ENCODE measurements around the gene TMEM184A.

TMEM184A gene

DNA sequence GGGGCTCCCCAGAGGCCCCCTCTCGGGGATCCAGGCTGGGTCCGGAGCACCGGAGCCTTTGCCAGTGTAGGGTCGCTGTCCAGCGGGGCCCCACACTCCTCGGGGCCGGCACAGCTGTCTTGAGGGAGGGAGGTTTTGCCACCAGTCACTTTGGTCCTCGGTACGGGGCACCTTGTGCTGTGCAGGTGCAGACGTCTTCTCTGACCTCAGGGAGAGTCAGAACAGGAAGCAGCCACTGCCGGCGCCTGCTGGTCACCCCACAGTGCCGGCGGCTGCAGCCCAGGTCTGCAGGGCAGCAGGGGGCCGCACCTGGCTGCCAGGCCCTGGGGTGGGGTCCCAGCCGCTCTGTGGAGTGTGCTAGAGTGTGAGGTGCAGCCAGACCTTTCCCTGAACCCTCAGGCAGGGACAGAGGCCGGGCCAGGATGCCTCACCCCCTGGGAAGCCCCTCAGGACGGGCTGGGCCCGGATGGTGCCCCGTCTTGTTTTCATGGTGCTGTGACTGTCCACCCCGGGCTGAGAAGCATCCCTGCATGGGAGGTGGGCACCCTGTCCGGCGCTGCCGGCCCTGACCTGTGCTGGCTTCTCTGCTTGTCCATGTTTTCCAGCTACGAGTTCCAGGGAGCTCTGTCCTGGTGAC, 17.3 kb downstream of the TMEM184A start:
- no peak for DNase-seq

DNA sequence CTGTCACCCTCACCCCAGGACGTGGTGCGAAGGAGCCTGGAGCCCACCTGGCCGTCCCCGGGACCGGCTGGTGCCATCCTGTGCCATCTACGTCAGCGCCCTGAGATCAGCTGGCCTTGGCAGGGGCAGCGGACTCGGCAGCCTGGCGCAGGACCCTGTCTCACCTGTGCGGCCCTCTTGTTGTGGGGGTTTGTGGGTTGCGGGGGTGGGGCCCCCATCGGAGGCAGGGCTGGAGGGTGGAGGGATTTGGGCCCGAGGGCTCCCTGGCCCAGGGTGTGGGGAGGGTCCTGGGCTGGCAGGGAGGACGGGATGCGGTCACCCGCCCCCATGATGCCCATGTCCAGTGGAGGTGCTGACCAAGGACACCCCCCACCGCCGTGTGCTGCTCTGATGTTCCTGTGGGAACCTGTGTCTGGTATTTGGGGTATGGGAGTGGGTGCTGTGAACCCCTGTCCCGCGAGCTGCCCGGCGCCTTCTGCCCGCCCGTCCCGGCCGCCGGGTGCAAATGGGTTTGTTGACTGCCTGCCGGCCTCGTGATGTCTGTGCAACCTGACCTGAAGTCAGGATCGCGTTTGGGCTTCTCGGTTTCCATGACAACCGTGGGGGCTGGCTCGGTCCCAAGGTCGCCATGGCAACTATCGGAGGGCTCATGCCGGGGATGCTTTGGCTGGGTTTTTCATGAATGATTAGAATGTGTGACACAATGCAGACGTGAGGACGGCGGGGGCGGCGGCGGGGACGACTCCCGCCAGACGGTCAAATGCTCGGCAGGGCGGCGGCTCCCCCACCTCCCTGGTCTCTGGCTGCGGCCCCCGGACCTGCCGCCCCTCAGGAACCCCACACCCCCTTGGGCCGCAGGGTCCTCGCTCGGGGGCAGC, 18.2 kb downstream of the TMEM184A start:
- no peak for DNase-seq

DNA sequence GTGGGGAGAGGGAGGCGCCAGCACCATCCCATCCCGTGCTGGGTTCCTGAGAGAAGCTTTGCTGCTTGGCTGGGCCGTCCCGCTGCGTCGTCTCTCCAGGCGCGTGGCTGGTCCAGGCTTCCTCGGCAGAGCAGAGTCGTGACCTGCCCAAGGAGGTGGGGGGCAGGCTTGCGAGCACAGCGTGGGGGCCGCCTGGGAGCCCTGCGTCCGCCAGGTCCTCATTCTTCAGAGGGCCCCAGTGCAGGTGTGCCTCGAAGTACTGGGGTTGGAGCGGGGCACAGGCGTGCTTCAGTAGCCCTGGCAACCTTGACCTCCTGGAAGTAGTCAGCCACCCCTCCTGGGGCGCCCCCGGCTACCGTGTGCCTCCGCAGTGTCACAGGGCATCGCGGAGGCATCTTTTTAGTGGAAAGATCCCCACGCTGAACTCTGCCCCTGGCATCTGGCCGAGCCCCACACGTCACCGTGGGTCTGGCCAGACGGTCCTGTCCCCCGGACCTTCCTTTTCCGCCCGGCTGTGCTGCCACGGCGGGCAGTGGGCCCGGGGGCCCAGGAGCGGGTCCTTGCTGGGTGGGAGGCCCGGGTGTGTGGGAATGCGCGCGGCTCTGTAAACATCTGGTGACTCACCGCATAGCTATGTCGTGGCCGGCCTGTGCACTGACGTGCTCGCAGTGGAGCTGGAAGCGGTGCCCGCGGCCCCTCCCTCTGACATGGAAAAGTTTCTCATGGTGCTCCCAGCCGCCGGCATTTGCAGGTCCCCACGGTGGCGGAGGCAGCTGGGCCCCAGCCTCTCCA, 19.1 kb downstream of the TMEM184A start:
- DNase-seq = no peak

DNA sequence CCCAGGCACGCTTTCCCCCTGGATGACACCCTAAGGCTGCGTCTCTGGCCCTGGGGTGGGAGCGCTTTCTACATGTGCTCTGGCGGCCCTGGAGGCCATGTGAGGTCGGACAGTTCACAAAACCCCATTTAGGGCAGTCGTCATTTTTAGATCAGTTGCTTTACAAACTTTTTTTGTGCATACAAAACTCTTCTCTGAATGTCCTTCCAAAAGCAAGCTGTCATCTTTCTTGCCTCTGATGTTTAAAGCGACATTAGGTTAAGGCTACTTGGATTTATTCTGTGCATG, 19.6 kb downstream of the TMEM184A start:
- DNase-seq = no peak

DNA sequence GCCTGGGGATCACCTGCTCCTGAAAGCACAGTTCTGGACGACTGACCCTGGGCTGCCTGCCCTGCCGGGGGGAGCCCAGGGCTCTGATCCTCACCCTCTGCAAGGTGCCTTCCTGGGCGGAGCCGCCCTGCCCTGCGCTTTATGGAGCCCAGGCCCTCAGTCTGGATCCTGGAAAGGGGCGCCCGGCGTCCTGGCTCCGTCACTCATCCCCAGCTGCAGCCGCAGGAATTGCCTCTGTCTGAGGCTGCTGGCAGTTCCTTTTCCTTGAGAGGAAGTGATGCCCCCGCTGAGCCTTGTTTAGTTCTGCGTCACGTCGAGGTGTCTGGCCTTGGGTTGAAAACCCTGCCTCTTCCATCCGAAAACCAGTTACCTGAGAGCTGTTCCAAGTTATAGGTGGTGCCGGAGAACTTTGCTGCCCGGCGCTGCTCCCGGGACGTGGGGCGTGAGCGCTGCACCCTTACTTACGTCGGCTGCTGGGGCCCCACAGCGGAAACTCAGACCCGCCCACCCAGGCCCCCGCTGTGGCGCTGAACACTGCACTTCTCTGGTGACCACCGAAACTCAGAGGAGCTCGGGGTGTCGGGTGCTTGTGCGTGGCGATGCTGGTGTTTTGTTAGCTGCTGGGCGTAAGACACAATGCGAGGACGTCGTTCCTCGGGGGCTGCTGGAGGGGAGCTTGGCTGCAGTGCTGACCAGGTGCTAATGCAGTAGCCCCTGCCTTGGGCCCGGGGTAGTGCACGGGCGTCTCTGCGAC, 20.1 kb downstream of the TMEM184A start:
- no peak for DNase-seq

DNA sequence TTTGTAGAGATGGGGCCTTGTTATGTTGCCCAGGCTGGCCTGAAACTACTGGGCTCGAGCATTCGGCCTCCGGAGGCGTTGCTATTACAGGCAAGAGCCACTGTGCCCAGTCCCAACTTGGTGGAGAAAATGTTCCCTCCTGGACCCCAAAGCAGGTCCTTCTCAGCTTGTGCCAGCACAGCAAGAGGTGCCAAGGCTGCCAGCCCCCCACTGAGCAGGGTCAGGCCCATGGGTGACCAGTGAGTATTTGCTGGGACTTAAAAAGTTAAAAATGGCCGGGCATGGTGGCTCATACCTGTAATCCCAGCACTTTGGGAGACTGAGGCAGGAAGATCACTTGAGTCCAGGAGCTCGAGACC, 20.9 kb downstream of the TMEM184A start:
- no peak for DNase-seq

DNA sequence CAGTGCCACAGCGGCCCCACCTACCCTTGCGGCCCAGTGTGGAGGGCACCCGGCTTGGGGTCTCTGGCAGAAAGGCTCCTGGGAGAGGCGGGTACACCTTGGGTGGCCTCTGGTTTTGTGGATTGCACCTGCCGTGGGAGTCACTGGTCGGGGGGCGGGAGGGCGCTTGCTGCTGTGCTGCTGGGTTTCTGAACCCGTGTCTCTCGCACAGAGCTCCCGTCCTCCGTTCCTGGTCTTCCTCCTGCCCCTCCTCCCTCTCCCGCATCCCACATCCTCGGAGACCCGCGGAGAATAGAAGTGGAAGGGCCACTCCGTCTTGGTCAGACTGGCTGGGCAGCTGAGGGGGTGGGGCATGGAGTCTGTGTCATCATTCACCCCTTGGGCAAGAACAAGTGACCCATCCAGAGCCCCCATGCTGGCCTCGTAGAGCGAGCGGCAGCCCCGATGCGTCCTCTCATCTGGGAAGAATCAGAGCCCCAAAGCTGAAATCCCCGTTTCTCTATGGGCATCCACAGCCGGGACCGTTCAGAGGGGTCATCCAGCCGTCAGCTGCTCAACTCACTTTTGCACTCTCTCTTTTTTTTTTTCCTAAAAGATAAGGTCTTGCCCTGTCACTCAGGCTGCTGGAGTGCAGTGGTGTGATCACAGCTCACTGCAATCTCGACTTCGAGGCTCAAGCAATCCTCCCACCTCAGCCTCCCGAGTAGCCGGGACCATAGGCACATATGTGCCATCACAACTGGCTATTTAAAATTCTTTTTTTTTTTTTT, 21.5 kb downstream of the TMEM184A start:
- DNase-seq = no peak

DNA sequence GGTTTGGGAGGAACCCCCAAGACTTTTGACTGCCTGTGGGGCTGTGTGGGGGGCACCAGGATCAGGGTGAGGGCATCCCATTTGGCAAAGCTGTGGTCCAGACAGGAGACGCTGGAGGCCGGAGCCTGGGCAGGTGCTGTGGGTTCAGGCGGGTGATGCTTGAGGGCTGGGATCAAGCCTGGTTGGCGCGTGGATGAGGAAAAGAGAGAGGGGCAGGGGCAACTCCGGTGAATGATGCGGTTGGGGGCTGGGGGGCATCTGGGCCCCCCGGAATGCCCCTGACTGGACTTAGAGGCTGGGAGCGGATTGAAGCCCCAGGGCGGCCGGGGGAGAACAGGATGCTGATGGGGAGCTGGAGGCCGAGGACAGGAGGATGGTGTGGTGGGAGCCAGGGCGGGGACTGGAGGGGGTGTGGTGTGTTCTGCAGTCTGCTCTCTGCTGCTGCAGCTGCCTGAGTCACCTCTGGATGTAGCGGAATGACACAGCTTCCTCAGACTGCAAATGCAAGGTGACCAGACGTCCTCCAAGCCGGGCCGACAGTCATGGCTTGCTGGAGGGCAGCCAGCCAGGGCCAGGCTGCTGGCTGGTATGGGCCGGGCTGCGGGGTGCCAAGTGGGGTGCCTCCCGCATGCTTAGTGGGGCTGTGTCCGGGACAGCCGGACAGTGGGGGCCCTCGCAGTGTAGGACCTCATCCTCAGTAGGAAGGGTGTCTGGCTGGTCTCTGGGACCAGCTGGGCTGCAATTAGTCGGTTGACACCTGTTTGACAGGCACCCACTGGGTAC, 22.3 kb downstream of the TMEM184A start:
- DNase-seq = no peak

DNA sequence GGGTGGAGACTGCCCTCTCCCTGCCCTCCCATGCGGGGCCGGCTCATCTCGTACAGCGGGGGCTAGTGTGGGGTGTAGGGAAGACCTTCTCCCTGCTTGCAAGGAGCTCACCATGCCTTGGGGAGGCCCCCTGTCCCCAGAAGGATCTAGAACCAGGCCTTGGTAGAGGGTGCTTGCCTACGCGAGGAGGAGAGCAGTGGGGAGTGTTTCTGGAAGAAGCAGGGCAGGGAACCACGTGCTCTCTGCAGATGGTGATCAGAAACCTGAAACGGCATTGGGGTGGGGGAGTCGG, 22.8 kb downstream of the TMEM184A start:
- DNase-seq = no peak

DNA sequence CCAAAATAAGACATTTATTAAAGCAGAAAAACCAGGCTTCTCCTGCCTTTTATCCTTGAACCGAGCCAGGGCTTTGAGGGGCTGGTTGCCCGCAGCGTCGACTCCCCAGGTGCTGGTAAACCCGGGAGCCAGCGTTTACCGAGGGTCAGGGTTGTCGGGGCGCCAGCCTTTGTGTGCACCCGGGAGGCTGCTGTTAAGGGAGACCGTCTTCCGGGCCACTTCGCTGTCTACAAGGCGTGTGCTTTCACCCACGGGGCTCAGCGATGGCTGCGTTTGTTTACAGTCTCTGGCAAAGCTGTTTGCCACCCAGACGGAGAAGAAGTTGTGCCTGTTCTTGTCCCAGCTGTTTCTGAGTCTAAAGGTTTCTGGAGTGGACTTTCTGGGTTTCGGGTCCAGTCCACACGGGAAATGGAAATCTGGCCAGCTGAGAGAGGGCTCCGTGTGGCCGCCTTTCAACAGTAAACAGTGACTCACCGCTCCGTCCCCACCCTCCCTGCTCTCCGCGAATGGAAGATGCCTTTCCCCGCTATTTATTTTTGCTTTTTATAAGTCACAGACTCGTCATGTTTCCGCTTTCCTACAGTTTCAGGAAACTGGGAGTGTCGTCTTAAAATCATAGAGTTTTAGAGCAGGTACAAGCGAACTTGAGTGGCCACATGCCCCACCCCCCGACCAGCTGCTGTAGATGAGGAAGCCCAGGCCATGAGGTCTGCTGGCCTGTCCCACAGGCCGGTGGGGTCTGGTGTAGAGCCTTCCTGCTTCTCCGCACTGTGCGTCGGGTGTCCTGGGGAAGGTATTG, 23.4 kb downstream of the TMEM184A start:
- DNase-seq = no peak

DNA sequence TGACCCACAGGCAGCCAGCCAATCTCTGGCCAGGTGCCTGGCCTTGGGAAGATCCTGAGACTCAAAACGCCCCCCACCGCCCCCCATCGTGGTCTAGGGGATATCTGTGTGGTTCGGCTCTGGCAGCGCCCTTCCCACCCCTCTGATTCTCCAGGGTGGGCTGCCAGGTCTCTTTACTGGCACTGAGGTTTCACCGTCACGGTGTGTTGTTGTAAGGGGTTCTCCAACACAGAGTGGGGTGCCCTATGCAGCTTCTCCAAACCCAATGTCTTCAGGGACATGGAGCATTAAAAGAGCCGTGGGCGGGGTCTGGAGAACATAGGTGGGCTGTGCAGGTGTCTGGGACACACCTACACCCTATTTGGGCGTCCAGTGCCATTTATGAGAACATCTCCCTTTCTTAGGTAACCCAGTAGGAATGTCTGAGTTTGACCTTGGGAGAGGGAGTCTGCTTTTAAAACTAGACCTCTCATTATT, 24.0 kb downstream of the TMEM184A start:
- DNase-seq = no peak

DNA sequence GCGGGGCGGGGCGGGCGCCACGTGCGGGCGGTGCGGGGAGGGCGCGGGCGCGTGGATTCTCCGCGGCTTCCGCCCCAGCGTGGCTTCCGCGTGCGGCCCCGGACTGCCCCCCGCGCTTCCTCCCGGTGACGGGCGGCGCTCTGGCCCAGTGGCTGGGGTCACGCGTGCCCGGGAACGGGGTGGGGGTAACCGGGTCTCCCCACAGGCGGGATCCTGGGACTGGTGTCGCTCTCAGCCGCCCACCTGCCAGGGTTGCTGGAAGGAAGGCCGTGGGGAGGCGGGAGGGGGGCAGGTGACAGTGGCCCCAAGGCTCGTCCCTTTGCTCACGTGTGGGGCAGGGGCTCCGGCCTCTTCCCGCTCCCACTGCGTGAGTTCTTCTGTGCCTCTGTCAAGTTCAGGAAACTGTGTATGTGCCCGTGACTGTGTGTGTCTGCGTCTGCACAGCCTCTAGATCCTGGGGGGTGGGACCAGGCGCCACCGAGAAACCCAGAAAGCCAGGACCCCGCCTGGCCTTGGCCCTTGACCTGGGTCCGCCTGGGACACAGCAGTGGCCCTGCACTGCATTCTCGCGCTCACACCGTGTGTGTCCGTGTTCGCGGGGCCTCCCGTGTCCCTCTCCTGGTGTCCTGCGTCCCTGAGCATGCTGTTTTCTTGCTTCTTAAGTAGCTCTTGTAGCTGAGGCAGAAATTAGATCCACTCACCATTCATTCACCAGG, 24.6 kb downstream of the TMEM184A start:
- no peak for DNase-seq

DNA sequence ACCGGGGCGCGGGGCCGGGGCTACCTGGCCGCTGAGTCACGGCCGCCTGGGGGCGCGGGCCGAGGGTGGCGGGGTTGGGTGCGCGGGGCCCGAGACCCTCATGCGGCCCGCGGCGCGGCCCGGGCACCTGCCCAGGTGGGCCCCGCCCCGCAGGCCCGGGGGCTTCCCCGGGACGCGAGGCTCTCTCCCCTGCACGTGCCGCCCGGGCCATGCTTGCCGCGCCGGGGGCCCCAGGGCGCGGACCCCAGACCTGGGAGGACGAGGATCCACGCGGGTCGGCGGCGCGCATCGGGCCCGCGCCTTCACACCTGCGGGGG, 25.1 kb downstream of the TMEM184A start:
- no peak for DNase-seq

DNA sequence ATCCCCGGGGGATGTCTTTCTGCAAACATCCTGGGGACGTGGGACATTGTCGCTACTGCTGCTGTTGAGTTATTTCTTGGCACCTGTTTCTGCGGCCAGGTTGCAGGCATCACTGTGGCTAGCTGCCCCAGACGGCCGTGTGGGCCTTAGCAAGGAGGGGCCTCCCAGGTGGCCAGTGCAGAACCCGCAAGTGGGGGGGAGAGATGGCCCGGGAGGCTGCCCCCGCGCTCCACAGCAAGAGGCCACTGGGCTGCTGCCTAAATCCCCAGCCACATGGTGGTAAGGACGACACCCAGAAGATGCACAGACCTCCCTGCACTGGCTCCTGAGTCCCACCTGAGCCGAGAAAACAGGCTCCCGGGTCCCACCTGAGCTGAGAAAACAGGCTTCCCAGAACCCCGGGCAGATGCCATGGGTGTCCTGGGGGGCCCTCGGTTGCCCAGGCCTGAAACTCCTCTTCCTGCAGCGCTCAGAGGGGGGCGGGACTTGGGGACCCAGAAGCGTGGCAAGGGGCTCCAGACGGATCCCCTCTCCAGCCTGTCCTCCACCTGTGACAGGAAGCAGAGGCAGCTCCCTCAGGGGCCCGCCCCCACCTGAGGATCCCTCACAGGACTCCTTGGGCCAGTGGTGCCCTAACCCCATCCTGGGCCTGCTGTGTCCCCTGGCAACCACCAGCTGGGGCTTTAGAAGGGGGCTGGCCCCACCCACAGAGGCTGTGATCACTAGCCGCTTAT, 26.5 kb downstream of the TMEM184A start:
- no peak for DNase-seq

DNA sequence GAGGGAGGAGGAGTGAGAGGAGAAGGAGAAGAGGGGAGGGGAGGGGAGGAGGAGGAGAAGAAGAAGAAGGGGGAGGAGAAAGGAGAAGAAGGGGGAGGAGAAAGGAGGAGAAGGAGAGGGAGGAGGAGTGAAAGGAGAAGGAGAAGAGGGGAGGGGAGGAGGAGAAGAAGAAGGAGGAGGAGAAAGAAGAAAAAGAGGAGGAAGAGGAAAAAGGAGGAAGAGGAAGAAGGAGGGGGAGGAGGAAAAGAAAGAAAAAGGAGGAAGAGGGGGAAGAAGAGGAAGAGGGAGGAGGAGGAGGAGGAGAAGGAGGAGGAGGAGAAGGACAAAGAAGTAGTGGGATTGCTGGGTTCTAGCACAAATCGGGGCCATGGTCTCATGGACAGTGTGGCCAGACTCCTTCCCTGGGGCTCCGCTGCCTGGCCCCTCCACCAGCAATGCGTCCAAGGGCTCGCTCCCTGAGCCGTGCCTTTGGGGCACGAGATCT, 29.7 kb downstream of the TMEM184A start:
- no peak for DNase-seq

DNA sequence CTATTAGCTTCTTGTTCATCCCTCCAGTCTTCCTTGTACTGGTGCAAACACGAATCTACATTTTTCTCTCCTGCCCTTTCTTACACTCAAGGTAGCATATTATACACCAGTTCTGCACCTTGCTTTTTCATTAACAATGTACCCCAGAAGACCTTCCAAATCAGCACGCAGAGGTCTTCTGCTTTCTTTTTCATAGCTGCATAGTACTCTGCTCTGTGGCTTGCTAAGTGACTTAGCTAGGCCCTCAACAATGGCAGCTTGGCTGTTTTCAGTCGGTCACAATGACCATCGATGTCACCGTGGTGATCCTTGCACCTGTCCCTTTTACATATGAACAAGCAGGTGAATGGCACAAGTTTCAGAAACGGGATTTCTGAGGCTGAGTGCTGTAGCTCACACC, 30.6 kb downstream of the TMEM184A start:
- DNase-seq = no peak

DNA sequence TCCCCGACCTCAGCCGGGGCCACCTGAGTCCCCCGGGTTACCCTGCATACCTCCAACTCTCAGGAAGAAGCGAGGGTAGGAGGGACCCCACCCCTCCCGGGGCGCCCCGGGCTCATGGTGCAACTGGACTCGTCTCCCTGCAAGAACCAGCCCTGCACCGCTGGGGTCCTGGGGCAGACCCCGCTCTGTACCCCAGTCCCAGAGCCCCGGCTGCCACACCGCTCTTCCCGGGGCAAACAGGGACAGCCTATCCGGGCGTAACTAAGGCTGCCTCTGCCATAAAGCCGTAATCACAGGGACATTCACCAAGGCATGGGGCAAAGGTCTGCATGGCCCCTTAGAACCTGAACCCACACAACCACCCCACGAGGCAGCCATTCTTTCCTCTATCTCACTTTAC, 32.2 kb downstream of the TMEM184A start:
- no peak for DNase-seq

DNA sequence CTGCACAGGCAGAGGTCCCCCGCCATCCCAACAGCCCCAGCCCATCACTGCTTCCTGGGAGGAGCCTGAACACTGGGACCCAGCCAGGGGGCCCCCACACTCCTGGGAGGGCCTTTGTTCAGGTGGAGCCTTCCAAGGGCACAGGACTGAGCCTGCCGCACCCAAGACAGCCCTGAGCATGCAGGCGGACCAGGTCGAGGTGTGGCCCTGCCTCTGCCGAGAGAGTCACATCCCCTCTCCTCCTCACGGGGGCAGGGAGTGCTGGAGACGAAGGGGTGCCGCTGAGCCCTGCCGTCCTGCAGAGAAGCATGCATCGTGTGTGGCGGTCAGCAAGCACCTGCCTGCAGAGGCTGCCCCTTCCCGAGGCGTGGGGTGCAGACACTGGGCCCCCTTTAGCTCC, 32.8 kb downstream of the TMEM184A start:
- no peak for DNase-seq

DNA sequence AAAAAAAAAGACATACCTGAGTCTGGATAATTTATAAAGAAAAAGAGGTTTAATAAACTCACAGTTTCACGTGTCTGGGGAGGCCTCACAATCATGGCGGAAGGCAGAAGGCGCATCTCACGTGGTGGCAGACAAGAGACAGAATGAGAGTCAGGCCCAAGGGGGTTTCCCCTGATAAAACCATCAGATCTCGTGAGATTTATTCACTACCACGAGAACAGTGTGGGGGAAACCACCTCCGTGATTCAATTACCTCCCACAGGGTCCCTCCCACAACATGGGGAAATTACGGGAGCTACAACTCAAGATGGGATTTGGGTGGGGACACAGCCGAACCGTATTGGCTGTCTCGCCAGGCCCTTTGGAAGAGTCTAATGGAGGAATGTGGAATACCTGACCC, 34.5 kb downstream of the TMEM184A start:
- no peak for DNase-seq
